Middle frontal gyrus (tissue), 1 donor: ENCODE results near the gene RPS16.
A peak's percentile ranks its signal among the peaks of the same experiment; 100 is the strongest.
"Not testable (repeated sequence)": the region's sequence is repeated elsewhere in the genome, so short reads cannot be mapped to it uniquely, and the experiment has no call there.

Experiments used
- DNase-seq: peaks from one replicate; pipeline ENCODE4 v3.0.0-alpha.2; 2015; ENCODE audit warnings: low spot score; ENCODE audit errors: extremely low spot score

Gene RPS16

GRCh38 chr19:39435499-39436349 lies at the start of gene RPS16:
Gene RPS16 (minus strand): TSS chr19:39435949. CDS start chr19:39435895, 54 bp downstream.
- DNase-seq = peak; percentile 97

- DNase-seq = no peak
These were observed 47.4 kb upstream of the RPS16 start for GRCh38 chr19:39483141-39483540.

- DNase-seq = no peak
These were observed 45.9 kb upstream of the RPS16 start for GRCh38 chr19:39481676-39482075.

GRCh38 chr19:39481229-39481545 lies 45.4 kb upstream of the RPS16 start:
- DNase-seq = no peak

GRCh38 chr19:39480337-39481228 lies 44.8 kb upstream of the RPS16 start, which contains the start of gene TIMM50:
Gene TIMM50 (plus strand): TSS chr19:39480838. CDS start chr19:39480854, 16 bp downstream.
- DNase-seq = peak; percentile 87

GRCh38 chr19:39479916-39480315 lies 44.2 kb upstream of the RPS16 start:
- no peak for DNase-seq

GRCh38 chr19:39479319-39479801 lies 43.6 kb upstream of the RPS16 start:
- not testable (repeated sequence) for DNase-seq

- DNase-seq = no peak
These were observed 40.0 kb upstream of the RPS16 start for GRCh38 chr19:39475748-39476147.

- DNase-seq = no peak
These were observed 38.4 kb upstream of the RPS16 start for GRCh38 chr19:39474139-39474620.

GRCh38 chr19:39473443-39473960 lies 37.8 kb upstream of the RPS16 start:
- no peak for DNase-seq

- DNase-seq = no peak
These were observed 37.1 kb upstream of the RPS16 start for GRCh38 chr19:39472746-39473442.

- DNase-seq = no peak
These were observed 36.2 kb upstream of the RPS16 start for GRCh38 chr19:39471756-39472536.

GRCh38 chr19:39470724-39471339 lies 35.1 kb upstream of the RPS16 start:
- DNase-seq = no peak

GRCh38 chr19:39469567-39469966 lies 33.8 kb upstream of the RPS16 start:
- DNase-seq = no peak

- DNase-seq = no peak
These were observed 33.3 kb upstream of the RPS16 start for GRCh38 chr19:39469036-39469435.

- DNase-seq = no peak
These were observed 32.2 kb upstream of the RPS16 start for GRCh38 chr19:39467941-39468340.

- DNase-seq = no peak
These were observed 30.4 kb upstream of the RPS16 start for GRCh38 chr19:39465956-39466747.

- DNase-seq = no peak
These were observed 27.7 kb upstream of the RPS16 start for GRCh38 chr19:39463403-39463802.

- not testable (repeated sequence) for DNase-seq
These were observed 15.5 kb upstream of the RPS16 start for GRCh38 chr19:39451257-39451656.
